Measurements from ENCODE around the gene TMEM40. TPM values are rescaled to one million over a fixed set of nuclear protein-coding genes. Genes with fewer than 3 reads are reported as not detected.

Gene TMEM40
- total and polyA plus RNA-seq, 9 of the 15 experiments (the other 6 are each of a cell fraction or from before 2014, with no cell fraction given): 0.11 to 0.31 (median 0.14) TPM; not detected in 6

DNA sequence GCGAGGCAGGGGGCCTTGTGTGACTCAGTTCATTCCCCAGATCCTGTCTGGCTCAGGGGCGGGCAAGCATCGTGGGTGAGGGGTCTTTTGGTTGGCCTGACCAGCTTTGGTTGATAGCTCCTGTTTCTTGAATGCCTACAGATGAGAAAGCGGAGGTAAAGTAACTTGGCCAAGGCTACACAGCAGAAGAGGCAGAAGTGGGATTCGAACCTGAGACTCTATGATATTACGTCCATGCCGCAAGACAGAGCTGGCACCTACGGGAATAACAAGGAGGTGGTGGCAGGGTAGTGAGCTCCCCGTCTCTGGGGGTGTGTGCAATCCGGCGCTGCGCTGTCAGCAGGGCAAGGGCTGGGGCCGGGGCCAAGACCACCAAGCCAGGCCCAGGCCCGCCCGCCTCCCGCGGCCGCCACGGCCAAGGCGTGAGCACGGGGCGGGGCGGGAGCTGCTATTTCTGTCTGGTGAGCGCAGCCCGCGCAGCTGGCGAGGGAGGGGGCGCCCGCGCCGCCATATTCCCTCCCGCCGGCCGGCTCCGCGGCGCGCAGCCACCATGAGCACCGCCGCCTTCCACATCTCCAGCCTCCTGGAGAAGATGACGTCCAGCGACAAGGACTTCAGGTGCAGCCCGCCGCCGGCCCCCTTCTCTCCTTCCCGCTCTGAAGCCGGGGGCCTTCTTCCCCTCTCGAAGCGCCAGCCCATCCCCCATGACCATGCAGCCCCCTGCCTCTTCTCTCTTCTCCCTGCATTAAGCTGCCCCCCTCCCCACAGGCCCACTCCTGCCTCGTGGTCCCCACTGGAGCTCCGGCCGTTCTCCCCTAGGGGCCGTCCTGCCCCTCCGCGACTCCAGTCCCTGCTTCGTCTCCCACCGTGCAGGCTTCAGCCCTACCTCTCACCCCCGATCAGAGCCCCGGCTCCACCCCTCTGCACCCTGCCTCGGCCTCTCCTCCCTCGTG is 37.4 kb upstream of the TMEM40 start, which contains the start of gene CAND2 (continued):
- TF ChIP-seq RB1 (IDR thresholded peaks at IDR 0.05; ENCODE audit: low read depth) (peak; percentile 96), SREBF2 (CRISPR knock-in tag; IDR thresholded peaks at IDR 0.05) (peak; percentile 39; the same call in 1 of the 2 replicates), RAD51 (IDR thresholded peaks at IDR 0.05; ENCODE audit: borderline replicate concordance, low read depth) (no peak), ZNF780A (CRISPR knock-in tag; IDR thresholded peaks at IDR 0.05) (no peak), HDAC3 (IDR thresholded peaks at IDR 0.05; ENCODE audit: borderline replicate concordance, partially characterized antibody) (no peak), HCFC1 (IDR thresholded peaks at IDR 0.05; ENCODE audit: low read depth, low read length) (no peak; the same call in 1 of the 2 replicates), ETV6 (IDR thresholded peaks at IDR 0.05; ENCODE audit: borderline replicate concordance in 1 of 2, low read depth in 2 of 2, low read length in 1 of 2) (no peak), ETV6 (CRISPR knock-in tag; IDR thresholded peaks at IDR 0.05; ENCODE audit: borderline replicate concordance) (no peak), ETV5 (CRISPR knock-in tag; IDR thresholded peaks at IDR 0.05; ENCODE audit: low read depth) (no peak; the same call in 1 of the 2 replicates), SMARCC2 (IDR thresholded peaks at IDR 0.05; ENCODE audit: low read depth) (no peak), ATF7 (IDR thresholded peaks at IDR 0.05) (peak; percentile 86), PRMT5 (CRISPR knock-in tag; IDR thresholded peaks at IDR 0.05) (no peak), CREBBP (IDR thresholded peaks at IDR 0.05; ENCODE audit: low read depth, low read length) (no peak), NFIC (IDR thresholded peaks at IDR 0.05) (peak; percentile 39; the same call in 1 of the 2 replicates), CREM (IDR thresholded peaks at IDR 0.05; ENCODE audit: low read depth) (0 out of 2 replicates have a peak, but pooled peaks have one; percentile 41), TARDBP (IDR thresholded peaks at IDR 0.05) (peak; percentile 62; the same call in 1 of the 2 replicates), JUND (IDR thresholded peaks at IDR 0.05; ENCODE audit: borderline replicate concordance, low read depth, low read length) (no peak), JUND (tag; IDR thresholded peaks at IDR 0.05; ENCODE audit: borderline replicate concordance, low read depth, low read length) (0 out of 3 replicates have a peak, but pooled peaks have one; percentile 26), POLR2B (IDR thresholded peaks at IDR 0.05; ENCODE audit: low read depth, partially characterized antibody) (peak; percentile 70)
- TF ChIP-seq, protein P1, sequence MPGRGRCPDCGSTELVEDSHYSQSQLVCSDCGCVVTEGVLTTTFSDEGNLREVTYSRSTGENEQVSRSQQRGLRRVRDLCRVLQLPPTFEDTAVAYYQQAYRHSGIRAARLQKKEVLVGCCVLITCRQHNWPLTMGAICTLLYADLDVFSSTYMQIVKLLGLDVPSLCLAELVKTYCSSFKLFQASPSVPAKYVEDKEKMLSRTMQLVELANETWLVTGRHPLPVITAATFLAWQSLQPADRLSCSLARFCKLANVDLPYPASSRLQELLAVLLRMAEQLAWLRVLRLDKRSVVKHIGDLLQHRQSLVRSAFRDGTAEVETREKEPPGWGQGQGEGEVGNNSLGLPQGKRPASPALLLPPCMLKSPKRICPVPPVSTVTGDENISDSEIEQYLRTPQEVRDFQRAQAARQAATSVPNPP (IDR thresholded peaks at IDR 0.05; ENCODE audit: borderline replicate concordance, insufficient read depth, insufficient read length): no peak
- TF ChIP-seq, protein P2, sequence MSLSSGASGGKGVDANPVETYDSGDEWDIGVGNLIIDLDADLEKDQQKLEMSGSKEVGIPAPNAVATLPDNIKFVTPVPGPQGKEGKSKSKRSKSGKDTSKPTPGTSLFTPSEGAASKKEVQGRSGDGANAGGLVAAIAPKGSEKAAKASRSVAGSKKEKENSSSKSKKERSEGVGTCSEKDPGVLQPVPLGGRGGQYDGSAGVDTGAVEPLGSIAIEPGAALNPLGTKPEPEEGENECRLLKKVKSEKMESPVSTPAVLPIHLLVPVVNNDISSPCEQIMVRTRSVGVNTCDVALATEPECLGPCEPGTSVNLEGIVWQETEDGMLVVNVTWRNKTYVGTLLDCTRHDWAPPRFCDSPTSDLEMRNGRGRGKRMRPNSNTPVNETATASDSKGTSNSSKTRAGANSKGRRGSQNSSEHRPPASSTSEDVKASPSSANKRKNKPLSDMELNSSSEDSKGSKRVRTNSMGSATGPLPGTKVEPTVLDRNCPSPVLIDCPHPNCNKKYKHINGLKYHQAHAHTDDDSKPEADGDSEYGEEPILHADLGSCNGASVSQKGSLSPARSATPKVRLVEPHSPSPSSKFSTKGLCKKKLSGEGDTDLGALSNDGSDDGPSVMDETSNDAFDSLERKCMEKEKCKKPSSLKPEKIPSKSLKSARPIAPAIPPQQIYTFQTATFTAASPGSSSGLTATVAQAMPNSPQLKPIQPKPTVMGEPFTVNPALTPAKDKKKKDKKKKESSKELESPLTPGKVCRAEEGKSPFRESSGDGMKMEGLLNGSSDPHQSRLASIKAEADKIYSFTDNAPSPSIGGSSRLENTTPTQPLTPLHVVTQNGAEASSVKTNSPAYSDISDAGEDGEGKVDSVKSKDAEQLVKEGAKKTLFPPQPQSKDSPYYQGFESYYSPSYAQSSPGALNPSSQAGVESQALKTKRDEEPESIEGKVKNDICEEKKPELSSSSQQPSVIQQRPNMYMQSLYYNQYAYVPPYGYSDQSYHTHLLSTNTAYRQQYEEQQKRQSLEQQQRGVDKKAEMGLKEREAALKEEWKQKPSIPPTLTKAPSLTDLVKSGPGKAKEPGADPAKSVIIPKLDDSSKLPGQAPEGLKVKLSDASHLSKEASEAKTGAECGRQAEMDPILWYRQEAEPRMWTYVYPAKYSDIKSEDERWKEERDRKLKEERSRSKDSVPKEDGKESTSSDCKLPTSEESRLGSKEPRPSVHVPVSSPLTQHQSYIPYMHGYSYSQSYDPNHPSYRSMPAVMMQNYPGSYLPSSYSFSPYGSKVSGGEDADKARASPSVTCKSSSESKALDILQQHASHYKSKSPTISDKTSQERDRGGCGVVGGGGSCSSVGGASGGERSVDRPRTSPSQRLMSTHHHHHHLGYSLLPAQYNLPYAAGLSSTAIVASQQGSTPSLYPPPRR (CRISPR knock-in tag; IDR thresholded peaks at IDR 0.05; ENCODE audit: borderline replicate concordance): peak; percentile 49; the same call in 1 of the 2 replicates
- TF ChIP-seq, protein P3, sequence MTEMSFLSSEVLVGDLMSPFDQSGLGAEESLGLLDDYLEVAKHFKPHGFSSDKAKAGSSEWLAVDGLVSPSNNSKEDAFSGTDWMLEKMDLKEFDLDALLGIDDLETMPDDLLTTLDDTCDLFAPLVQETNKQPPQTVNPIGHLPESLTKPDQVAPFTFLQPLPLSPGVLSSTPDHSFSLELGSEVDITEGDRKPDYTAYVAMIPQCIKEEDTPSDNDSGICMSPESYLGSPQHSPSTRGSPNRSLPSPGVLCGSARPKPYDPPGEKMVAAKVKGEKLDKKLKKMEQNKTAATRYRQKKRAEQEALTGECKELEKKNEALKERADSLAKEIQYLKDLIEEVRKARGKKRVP (CRISPR knock-in tag; IDR thresholded peaks at IDR 0.05): no peak
